Skeletal muscle satellite cell (primary cell): ENCODE data around the gene SAMD4A.

Experiments used
- H3K27me3 ChIP-seq: 2 replicates; pipeline ENCODE4 v1.7.0; 2013; ENCODE audit warnings: low read length; ENCODE audit not compliant: control insufficient read depth, insufficient read depth
- H3K36me3 ChIP-seq: 2 replicates; pipeline ENCODE4 v1.7.0; 2013; ENCODE audit warnings: mild to moderate bottlenecking, control low read depth, low read length; ENCODE audit not compliant: insufficient read depth
- H3K4me1 ChIP-seq: 2 replicates; pipeline ENCODE4 v1.7.0; 2013; ENCODE audit warnings: low read length; ENCODE audit not compliant: control insufficient read depth, insufficient read depth
- H3K4me2 ChIP-seq: 2 replicates; pipeline ENCODE4 v1.7.0; 2013; ENCODE audit warnings: mild to moderate bottlenecking, low read length
- H3K4me3 ChIP-seq: 2 replicates; pipeline ENCODE4 v1.7.0; 2013; ENCODE audit warnings: low read length
- H3K9ac ChIP-seq: 2 replicates; pipeline ENCODE4 v1.7.0; 2013; ENCODE audit warnings: mild to moderate bottlenecking, low read depth, low read length, moderate library complexity
- H3K9me3 ChIP-seq: replicated peaks from 2 replicates; pipeline ENCODE4 v1.7.0; 2013; ENCODE audit warnings: mild to moderate bottlenecking, control low read depth, low read length

Gene SAMD4A

DNA sequence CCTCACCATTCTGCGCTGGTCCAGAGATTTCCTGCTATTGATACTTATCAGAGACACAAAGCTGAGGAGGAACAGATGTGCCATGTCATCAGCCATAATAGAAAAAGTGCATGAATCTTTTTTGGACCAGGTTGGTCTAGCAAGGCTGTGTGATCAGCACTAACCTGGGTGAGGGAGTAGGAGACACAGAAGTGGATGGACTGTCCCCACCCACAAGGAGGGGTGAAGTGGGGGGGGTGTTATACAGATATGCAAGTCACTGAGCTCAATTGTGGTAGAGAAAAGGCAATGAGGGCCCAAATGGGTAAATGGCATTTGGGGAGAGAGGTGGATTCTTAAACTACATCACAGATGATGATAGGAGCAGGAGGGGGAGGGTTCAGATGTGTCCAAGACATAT, 123.0 kb downstream of the SAMD4A start:
- Histone ChIP-seq H3K36me3 (no peaks in the 10 kb centered on the region), H3K4me2 (no peak overlapping the region), H3K9ac (no peak overlapping the region), H3K27me3 (no peaks in the 10 kb centered on the region), H3K4me3 (no peak overlapping the region), H3K9me3 (no peaks in the 10 kb centered on the region), H3K4me1 (peaks cover 31% of the 10 kb centered on the region)

DNA sequence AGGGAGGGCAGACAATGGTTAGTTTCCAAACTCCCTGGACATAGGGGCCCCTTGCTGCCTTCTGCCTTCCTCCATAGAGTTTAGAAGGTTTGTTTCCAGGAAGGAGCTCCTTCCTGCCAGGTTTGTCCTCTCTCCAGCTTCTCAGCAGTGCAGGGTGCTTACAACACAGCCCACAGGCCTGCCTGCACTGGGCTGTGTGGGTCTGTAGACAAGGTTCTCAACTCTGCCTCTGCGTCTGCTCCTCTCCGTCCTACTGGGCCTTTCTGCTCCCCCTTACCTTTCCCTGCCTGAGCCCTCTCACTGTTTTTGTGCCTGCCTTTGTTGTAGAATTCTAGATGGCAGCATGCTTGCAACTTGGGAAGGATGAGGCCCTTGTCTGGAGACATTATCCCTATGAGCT, 124.0 kb downstream of the SAMD4A start:
- no peaks in the 10 kb centered on the region for H3K9me3 ChIP-seq
- H3K4me1 ChIP-seq: peaks cover 21% of the 10 kb centered on the region
- no peak overlapping the region for H3K9ac ChIP-seq
- H3K4me3 ChIP-seq: no peak overlapping the region
- no peaks in the 10 kb centered on the region for H3K36me3 ChIP-seq
- H3K27me3 ChIP-seq: no peaks in the 10 kb centered on the region
- H3K4me2 ChIP-seq: no peak overlapping the region

DNA sequence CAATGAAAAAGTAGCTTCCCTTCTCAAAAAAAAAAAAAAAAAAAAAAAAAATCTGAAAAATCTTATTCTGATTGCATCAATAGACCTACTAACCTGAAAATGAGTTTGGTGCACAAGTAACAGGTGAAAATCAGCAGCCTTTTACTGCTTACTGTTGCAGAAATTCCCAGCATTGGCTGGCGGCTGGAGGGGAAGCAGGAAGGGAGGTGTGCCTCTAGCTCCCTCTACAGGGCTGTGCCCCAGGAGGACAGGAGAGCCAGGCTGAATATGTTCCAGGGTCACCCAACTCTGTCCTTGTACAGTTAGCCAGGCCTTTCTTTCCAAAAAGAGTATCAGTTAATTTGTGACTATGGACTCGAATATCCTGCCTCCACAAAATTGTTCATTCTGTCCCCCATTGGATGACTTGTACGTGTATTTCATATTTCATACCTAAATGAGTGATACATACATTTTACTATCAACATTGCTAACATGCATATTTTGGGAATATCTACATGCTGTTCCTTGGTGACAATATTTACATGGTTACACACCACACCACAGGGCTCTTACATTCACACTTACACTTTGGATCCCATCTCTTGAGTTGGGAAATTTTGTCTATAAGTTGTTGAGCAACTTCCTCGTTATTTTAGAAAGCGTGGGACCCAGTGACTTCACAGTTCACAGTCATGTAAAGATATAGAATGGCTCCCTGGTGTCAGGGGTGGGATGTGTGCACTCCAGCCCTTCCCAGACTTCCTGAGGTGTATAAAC, 124.8 kb downstream of the SAMD4A start:
- no peak overlapping the region for H3K4me3 ChIP-seq
- H3K4me1 ChIP-seq: peaks cover 14% of the 10 kb centered on the region

DNA sequence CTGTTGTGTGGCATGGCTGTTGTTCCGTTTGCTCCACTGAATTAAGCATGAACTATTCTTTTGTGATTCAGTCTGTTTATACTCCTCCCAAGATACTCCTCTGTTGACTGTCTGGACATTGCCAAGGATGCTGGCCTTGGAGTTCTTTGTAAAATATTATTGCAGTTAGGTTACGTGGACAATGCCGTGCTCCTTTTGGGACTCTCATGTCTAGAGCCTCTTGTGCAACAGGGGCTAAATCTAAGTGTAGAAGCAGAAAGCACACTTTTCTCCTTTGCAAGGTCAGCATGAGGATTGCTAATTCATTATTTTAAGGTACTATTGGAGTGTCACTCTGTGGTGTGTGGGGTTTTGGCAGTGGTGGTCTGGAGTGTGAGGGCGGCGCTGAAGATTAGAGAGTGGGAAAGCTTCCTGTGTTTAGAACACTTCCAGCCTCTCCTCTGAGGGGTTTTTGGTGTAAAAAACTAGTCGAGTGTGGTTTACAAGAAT, 125.4 kb downstream of the SAMD4A start:
- no peak overlapping the region for H3K4me2 ChIP-seq
- H3K4me3 ChIP-seq: no peak overlapping the region
- peaks cover 8% of the 10 kb centered on the region for H3K4me1 ChIP-seq
- H3K36me3 ChIP-seq: no peaks in the 10 kb centered on the region
- H3K9me3 ChIP-seq: no peaks in the 10 kb centered on the region
- H3K9ac ChIP-seq: no peak overlapping the region
- no peaks in the 10 kb centered on the region for H3K27me3 ChIP-seq

More for the DNA sequence above, 124.8 kb downstream of the SAMD4A start:
- Histone ChIP-seq H3K9ac (no peak overlapping the region), H3K4me2 (no peak overlapping the region), H3K9me3 (no peaks in the 10 kb centered on the region), H3K27me3 (no peaks in the 10 kb centered on the region), H3K36me3 (no peaks in the 10 kb centered on the region)

DNA sequence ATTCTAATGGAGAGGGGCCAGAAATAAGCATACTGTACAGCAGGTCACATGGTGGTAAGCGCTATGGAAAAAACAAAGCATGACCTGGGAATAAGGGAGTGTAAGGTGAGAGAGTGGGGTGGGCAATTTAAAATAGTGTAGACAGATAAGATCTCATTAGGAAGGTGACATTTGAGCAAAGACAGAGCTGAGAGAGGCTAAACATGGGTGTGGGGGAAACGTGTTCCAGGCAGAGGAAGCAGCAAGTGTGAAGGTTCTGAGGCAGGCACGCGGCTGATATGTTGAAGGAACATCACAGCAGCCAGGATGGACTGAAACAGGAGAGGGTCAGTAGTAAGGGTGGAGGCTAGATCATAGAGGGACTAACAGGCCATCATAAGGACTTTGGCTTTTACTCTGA, 126.8 kb downstream of the SAMD4A start:
- Histone ChIP-seq H3K9ac (no peak overlapping the region), H3K9me3 (no peaks in the 10 kb centered on the region), H3K4me2 (no peak overlapping the region), H3K27me3 (no peaks in the 10 kb centered on the region), H3K4me3 (no peak overlapping the region), H3K36me3 (no peaks in the 10 kb centered on the region), H3K4me1 (no peaks in the 10 kb centered on the region)

DNA sequence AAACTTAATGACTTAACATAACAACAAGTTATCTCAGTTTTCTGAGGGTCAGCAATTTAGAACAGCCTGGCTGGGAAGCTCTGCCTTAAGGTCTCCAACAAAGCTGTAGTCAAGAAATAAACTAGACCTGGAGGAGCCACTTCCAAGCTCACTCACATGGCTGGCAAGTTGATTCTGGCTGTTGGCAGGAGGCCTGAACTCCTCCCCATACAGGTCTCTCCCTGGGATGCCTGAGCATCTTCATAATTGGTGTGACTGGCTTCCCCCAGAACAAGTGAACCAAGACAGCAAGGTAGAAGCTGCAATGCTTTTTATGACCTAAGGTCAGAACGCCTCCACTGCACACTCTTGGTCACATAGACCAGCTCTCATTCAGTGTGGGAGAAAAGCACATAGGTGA, 128.3 kb downstream of the SAMD4A start:
- Histone ChIP-seq H3K4me3 (no peak overlapping the region), H3K4me1 (no peaks in the 10 kb centered on the region), H3K27me3 (no peaks in the 10 kb centered on the region), H3K9ac (no peak overlapping the region), H3K4me2 (no peak overlapping the region), H3K9me3 (no peaks in the 10 kb centered on the region), H3K36me3 (no peaks in the 10 kb centered on the region)

DNA sequence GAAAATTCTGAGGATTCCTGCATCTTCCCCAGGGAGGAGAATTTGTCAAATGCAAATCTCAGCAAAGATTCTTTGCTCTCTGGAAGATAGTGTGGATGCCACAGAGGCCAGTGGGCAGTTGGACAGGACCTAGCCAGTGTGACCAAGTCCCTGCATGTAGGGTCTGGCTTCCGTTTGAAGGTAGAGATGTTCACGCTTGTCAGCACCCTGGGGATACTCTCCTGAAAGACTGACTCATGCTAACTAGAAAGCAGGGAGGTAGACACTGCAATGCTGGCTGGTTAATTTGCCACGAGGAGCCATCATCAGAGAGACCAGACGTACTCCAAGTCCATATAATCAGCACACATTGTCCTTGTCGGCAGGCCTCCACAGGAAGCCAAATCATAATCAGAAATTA, 130.1 kb downstream of the SAMD4A start:
- H3K27me3 ChIP-seq: no peaks in the 10 kb centered on the region
- H3K4me2 ChIP-seq: no peak overlapping the region
- H3K4me3 ChIP-seq: no peak overlapping the region
- no peaks in the 10 kb centered on the region for H3K4me1 ChIP-seq
- no peaks in the 10 kb centered on the region for H3K9me3 ChIP-seq
- no peak overlapping the region for H3K9ac ChIP-seq
- H3K36me3 ChIP-seq: no peaks in the 10 kb centered on the region

DNA sequence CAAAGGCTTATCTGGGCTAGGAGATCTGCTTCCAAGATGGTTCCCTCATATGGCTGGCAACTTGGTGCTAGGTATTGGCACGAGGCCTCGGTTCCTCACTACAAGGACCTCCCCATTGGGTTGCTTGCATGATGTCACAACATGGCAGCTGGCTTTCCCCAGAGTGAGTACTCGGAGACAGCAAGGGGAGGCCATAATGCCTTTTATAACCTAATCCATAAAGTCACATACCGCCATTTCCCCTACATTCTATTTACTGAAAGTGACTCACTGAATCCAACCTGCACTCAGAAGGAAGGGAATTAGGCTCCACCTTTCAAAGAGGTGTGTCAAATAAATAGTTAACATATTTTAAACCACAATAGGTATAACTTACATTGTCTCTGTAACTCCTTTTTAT, 130.9 kb downstream of the SAMD4A start:
- H3K27me3 ChIP-seq: no peaks in the 10 kb centered on the region
- H3K4me1 ChIP-seq: no peaks in the 10 kb centered on the region
- H3K9me3 ChIP-seq: no peaks in the 10 kb centered on the region
- no peak overlapping the region for H3K4me3 ChIP-seq
- H3K9ac ChIP-seq: no peak overlapping the region
- no peaks in the 10 kb centered on the region for H3K36me3 ChIP-seq
- H3K4me2 ChIP-seq: no peak overlapping the region

DNA sequence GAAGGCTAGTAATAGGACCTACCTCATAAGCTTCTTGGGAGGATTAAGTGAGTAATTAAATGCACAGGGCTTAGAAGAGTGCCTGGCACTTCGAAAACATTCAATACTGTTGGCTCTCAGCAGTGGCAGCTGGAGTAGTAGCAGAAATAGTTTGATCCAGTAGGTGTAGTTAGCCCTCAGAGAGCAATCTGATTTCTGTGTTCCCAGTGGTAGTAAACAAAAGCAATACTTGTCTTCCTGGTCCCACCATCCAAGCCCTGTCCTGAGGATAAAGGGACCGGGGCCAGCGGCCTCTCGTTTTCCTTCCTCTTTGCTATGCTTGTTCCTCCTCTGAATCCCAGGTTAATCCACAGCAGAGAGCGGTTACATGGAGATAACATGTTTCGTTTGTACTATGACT, 131.6 kb downstream of the SAMD4A start:
- Histone ChIP-seq H3K9me3 (no peaks in the 10 kb centered on the region), H3K36me3 (no peaks in the 10 kb centered on the region), H3K4me2 (no peak overlapping the region)

DNA sequence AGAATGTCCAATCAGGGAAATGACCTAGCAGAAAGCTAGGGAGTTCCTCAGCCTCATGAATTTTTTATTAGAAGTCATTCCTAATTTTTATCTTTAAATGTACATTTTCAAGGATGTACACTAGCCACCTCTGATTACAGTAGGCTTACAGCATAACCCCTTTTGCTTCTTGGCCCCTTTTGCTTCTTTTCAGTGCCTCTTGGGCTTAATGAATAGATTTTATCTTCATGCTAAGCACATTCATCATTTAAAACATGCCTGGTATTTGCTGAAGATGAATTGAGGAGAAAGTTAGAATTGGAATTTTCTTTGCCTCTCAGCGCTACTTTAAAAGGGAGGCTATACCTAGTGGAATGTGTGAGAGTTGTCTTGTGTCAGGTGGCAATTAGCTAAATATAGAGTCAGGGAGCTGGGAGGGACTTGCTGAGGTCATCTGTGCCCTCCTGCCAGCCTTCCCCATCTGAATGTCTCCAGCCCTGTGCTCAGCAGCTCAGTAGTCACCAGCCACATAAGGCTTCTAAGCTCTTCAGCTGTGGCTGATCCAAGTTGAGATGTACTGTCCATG, 132.1 kb downstream of the SAMD4A start:
- H3K4me1 ChIP-seq: no peaks in the 10 kb centered on the region
- no peaks in the 10 kb centered on the region for H3K9me3 ChIP-seq
- H3K4me2 ChIP-seq: no peak overlapping the region
- no peak overlapping the region for H3K4me3 ChIP-seq
- no peaks in the 10 kb centered on the region for H3K27me3 ChIP-seq
- H3K9ac ChIP-seq: no peak overlapping the region
- no peaks in the 10 kb centered on the region for H3K36me3 ChIP-seq

More for the DNA sequence above, 131.6 kb downstream of the SAMD4A start:
- no peak overlapping the region for H3K4me3 ChIP-seq
- no peak overlapping the region for H3K9ac ChIP-seq
- H3K27me3 ChIP-seq: no peaks in the 10 kb centered on the region
- H3K4me1 ChIP-seq: no peaks in the 10 kb centered on the region

DNA sequence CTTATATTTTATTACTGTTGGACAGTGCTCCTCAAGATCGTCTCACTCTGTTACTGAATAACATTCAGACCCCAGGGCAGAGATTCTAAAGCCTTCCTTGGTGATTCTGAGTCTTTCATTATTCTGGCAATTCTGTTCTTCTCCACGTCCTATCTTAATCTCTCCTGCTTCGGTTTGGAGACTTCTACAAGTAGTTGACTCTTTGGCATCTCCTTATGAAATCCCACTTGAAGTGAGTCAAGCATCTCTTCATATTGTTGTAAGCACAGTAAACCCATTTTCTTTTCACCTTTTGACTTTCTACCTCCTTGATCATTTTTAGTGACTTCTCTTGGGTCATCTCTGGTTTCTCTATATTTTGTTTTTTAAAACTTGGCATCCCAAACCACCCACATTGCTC, 132.8 kb downstream of the SAMD4A start:
- Histone ChIP-seq H3K36me3 (no peaks in the 10 kb centered on the region), H3K4me2 (no peak overlapping the region), H3K9me3 (no peaks in the 10 kb centered on the region), H3K4me1 (no peaks in the 10 kb centered on the region), H3K4me3 (no peak overlapping the region), H3K9ac (no peak overlapping the region), H3K27me3 (no peaks in the 10 kb centered on the region)

DNA sequence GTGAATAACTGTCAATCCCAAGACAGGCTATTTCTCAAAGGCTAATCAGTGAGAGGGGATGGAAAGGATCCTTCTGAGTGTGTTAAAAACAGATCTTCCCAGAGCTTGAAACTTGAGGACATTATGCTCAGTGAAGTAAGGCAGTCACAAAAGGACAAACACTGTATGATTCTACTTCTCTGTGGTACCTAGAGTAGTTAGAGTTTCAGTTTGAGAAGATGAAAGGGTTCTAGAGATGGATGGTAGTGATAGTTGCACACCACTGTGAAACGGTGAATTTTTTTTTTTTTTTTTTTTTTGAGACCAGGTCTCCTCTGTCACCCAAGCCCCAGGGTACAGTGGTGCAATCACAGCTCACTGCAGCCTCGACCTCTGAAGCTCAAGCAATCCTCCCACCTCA, 133.8 kb downstream of the SAMD4A start:
- Histone ChIP-seq H3K27me3 (no peaks in the 10 kb centered on the region), H3K4me1 (no peaks in the 10 kb centered on the region), H3K4me2 (no peak overlapping the region), H3K4me3 (no peak overlapping the region), H3K9ac (no peak overlapping the region), H3K9me3 (no peaks in the 10 kb centered on the region), H3K36me3 (peaks cover 4% of the 10 kb centered on the region)
